Measurements from ENCODE around the gene ASTN2.

ASTN2 gene

DNA sequence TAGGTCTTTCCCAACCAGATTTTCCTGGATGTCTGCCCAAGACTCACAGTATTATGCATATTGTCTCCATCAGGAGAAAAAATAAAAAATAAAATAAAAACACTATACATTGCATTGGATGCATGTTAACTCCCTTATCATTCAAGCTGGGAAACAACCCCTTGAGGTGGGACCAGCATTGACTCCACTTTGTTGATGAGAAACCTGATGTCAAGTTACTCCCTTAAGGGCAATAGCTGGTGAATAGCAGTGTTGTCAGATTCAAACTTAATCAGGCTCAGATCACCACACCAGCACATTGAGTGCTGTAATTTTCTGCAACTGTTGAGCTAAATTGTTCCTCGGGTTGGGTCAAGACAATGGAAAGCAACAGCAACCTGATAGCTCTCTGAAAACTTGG is 991.7 kb downstream of the ASTN2 start:
- no peak for DNase-seq (ENCODE audit: low read depth in 3 of 3)

DNA sequence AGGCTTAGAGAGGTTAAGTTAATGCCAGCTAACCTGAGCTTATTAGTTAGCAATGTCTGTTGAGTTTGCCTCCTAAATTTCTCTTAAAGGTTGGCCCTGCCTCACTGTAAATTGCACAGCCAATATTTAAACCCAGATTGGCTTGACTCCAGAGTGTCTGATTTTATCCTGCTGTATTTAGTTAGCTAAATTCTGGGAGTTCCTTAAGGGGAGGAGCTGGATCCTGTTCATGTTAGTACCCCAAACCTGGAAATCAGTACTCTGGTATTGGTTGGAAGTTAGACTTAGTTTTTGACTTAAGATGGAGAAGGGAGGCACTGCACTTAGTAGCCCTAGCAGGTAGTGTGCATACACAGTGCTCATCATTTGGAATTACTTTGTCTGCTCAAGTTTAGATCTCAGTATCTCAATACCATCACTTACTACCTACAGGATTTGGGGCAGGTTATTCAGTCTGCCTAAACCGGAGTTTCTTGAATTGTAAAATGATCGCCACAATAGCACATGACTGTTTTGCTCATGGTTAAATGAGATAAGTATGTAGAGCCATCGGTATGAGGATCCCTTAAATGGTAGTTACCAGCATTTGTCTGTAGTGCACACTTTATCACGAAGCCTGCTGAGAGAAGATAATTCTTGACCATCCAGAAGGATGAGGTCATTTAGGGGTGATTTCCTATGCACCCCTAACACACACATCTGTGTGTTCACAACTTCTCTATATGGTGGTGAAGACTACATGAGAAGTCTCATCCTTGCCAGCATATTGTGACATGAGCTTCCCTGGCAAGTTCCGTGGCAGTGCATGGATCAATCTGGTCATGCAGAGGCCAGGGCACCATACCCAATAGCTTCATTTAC is 992.5 kb downstream of the ASTN2 start:
- DNase-seq (ENCODE audit: low read depth in 3 of 3) = no peak

DNA sequence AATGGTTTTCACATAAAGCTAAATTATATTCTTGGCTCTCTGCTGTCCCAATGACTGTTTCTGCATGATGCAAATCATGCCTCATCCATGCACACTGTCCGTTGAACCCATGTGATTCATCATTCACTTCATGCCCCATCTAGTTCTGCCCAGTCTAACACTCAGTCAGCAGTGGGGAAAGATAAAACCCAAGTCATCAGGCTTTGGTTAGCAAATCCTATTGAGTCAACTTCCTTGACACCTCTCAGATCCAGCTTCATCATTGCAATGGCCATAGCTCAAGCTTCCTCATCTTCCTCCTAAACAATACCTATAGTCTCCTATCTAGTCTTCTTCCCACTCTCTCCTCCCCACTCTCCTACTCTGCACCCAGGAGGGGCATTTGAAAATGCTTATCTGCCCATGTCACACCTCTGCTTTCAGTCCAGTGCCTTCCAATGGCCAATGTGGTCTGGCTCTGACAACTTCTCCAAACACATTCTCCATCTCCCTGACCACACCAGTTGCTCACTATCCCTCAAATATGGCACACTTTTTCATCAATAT is 993.8 kb downstream of the ASTN2 start:
- no peak for DNase-seq (ENCODE audit: low read depth in 3 of 3)

DNA sequence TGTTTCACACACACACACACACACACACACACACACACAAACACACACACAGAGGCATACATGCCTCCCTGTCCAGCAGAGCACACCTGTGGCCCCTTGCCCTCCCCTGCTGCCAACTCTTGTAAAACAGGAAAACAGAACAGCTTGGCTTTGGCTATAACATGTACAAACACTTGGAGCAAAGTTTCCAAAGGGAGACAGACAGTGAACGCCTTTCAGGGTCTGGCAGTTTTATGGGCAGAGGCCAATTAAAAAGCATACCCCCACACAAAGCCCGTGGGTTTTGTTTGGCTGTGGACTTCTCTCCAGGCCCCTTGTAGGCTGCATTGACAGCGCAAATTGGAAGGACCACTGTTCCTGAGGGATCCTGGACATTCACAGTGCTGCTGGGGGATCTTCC is 995.7 kb downstream of the ASTN2 start:
- DNase-seq (ENCODE audit: low read depth in 3 of 3) = no peak

DNA sequence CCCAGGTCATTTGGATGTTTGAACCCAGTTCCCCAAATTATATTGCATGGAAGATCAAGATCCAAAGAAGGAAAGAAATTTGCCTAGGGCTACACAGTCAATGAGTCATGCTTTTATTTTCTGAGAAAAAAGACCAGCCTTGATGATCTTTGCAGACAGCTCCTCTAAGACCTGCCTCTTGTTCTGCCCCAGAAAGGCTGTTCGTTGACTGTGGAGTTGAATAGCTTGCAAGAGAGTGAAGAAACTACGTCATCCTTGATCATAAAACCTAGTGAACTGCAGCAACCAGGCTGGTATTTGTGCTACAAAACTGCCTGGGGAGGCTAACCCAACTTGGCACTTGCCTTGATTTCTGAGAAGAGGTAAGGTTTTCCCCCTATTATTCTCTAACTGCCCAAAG is 997.4 kb downstream of the ASTN2 start:
- no peak for DNase-seq (ENCODE audit: low read depth in 3 of 3)

DNA sequence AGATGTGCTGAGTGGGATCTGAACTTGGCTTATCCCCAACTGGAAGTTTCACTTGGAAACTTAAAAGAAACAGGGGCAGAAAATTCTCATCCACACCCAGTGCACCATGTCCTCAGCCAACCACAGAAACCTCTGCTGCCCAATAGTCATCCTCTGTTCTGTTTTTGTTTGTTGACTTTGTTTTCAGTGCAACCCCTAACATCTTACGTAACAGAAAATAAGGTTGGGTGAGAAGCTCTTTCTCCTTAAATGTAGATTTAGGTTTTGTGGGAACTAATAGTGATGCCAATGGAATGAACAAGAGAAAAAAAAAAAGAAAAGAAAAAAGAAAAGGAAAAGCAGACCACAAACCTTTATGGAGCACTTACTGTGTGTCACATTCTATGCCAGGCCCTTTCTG is 998.4 kb downstream of the ASTN2 start:
- DNase-seq (ENCODE audit: low read depth in 3 of 3) = no peak

DNA sequence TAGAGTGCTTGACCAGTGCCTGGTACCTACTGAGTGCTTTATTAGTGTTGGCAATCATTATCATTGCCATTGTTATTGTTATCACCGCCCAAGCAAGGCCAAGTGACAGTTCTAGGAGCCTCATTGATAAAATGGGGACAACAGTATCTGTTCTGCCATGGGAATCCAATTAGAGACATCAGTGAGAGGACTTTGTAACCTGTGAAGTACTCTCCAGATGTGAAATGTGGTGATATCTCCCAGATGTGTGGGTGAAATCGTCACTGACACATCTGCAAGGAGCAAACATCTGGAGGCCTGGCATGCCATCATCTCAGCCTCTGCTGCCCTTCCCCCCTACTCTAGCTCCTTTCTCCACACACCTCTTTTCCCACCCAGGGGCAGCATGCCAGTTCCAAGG is 1000.5 kb downstream of the ASTN2 start:
- no peak for DNase-seq (ENCODE audit: low read depth in 3 of 3)

DNA sequence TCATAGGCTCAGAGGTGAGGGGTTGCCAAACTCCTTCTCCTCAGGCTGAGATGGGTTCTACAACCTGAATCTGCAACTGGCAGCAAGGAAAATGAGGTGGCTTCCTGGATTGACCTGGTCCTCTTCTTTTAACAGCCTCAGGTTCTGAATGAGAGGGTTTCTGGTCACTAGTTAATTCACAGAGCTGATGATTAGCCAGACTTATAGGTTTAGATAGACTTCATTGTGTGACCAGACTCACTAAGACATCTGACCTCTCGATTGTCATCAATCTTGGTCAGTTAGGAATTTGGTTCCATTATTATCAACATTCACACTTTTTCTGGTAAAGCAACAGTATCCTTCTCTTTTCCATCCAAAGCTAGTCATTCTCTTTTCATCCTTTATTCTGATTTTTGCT is 1003.4 kb downstream of the ASTN2 start:
- DNase-seq (ENCODE audit: low read depth in 3 of 3) = no peak

DNA sequence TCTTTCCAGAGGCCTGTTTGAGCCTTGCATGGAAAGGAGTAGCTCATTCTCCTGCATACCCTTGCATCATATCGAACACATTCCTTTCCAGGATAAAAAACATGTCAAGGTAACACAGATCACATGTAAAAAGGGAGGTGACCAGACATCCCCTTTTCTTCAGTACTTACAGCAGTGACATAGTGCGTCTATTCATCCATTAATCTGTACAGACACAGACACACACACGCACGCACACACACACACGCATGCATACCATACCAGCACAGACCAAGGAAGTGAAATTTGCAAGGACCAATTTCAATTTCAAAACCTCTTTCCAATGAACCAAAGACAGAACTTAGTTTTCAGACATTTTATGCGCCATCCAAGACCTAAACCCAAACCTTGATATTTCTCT is 1005.2 kb downstream of the ASTN2 start:
- no peak for DNase-seq (ENCODE audit: low read depth in 3 of 3)

DNA sequence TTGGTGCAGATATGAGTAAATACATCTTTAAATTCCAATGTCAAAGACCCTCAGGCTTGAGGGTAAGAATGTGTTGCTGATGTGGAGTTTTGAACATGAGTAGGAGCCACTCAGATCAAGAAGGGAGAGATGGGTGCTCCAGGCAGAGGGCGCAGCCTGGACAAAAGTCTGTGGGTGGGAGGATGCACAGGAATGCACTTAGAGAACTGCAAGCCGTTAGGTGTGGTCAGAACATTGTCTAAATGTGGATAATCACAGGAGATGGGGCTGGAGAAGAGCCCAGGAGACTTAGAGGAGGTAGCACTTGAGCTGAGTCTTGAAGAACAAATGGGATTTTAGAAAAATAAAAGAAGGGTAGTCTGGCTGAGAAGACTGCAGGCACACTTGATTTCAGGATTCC is 1005.7 kb downstream of the ASTN2 start:
- no peak for DNase-seq (ENCODE audit: low read depth in 3 of 3)

DNA sequence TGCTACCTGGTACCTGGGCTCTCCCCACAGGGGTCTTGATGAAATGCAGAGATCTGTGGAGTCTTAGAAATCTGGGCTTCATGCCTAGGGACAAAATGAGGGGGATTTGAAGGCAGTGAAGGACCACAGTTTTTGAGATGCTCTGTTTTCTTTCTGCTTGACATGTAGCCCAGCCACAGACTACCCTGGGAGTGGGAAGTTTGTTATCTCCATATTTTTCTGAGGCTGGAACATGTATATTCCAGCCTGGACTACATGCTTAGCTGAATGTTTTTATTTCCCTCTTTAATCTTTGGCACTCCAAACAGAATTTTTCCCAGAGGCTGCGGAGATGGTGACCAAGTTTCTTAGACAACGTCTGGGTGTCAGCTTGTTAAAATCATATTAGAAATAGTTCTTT is 1008.4 kb downstream of the ASTN2 start:
- DNase-seq (ENCODE audit: low read depth in 3 of 3) = no peak

DNA sequence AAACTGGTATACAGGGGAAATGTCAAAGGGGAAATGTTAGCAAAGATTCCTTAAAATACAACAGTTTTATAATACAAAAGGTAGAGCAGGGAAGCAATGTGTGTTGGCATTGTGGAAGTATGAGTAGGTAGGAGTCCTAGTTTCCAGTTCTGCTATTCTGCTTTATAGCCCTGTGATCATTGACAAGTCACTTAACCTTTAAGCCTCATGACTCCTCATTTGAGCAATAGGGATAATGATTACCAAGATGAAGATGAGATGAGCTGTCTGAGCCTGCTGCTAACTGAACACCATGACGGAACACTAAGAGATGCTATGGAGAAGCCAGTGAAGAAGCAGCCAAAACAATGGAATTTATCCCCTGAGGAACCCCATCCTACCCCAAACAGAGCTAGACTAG is 1009.5 kb downstream of the ASTN2 start:
- DNase-seq (ENCODE audit: low read depth in 3 of 3) = no peak

DNA sequence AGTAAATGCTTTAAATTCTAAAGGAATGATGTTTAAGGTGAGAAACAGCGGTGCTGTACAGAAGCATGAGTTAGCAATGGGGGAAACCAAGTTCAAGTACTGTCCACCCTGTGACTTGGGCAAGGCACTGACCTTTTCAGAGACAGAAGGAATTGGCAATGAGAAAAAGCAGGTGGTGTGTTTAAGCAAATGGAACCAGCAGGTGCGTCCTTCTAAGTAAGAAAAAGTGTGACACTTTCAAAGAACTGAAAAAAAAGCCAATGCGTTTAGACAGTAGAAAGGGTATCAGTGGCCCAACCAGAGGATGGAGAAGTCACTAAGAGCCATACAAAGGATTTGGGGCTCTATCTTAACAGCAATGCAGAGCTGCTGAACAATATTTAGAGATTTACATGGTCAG is 1010.6 kb downstream of the ASTN2 start:
- DNase-seq (ENCODE audit: low read depth in 3 of 3) = no peak

DNA sequence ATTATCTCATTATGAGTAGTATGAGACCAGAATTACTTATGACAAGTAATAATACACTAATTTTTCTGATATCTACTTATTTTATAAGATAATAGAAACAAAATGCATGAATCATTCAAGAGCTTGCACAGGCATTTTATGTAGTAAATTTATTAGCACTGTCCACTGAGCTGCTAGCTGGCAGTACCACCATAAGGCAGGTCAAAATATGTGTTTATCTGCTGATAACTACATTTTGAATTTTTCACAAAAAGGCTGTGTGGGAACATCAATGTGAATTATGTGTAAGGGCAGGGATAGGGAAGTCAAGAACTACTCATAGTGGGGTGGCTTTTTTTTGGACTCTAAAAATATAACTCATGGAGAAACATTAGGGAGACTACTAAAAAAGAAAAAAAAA is 1011.7 kb downstream of the ASTN2 start:
- no peak for DNase-seq (ENCODE audit: low read depth in 3 of 3)

DNA sequence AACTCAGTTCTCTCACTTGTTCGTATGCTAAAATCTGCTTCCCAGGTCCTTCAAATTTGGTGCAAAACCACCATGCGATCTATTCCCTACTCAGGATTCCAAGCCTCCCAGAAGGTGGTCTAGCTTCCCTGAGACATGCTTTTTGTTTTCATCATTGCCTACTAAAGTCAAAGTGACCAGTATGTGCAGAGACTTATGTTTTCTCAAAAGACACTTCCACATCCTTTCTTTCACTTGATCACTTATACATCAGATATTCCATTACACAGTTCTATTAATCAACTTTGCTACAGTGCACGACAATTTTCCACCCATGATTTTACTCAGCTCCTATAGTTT is 1019.2 kb downstream of the ASTN2 start:
- no peak for DNase-seq (ENCODE audit: low read depth in 3 of 3)

DNA sequence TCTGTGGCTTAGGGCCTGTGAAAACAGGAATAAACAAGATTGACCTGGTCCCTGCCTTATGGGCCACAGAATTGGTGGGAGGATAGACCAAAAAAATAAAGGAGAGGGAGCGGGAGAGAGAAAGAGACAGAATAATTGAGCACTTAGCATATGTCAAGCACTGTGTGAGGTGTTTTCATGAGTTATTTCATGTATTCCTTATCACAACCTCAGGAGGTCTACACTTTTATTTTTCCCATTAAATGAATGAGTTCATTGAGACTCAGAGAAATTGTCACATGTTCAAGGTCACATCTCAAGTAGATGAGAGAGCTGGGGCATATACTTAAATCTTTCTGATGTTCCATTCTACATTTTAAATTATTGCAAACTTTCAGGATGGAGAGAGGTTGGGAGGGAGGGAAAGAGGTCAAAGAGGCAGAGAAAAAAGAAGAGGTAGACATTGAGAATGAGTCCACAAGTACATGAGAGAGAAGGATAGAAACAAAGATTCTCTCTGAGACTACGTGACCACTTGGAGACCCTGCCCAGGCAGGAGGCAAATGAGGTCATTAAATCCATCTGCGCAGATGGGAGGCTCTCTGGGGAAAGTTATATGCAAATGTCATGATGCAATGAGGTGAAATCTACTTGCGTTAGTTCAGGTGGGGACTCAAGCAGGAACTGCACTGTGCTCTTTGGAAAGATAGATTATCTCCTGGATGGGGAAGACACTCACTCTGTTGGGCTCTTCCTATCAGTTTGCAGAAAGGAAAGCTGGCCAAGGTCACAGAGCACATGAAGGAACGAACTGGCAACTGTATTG is 1019.8 kb downstream of the ASTN2 start:
- DNase-seq (ENCODE audit: low read depth in 3 of 3) = no peak

DNA sequence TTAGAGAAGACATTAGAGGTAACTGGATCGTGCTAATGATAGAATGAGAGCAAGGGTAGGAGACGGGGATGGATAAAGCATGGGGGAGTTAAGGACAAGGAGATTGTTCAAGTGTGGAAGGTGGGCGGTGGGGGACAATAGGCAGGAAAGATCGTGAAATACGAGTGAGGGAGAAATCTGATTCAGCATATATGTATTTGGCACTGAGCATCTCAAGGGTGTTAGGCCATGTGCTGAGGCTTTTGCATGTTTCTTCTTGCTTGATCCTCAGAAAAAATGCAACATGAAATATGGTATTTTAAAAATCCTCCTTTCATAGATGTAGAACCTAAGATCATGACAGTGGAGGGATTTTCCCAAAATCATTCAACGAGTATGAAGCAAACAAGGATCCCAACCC is 1020.8 kb downstream of the ASTN2 start:
- DNase-seq (ENCODE audit: low read depth in 3 of 3) = no peak

DNA sequence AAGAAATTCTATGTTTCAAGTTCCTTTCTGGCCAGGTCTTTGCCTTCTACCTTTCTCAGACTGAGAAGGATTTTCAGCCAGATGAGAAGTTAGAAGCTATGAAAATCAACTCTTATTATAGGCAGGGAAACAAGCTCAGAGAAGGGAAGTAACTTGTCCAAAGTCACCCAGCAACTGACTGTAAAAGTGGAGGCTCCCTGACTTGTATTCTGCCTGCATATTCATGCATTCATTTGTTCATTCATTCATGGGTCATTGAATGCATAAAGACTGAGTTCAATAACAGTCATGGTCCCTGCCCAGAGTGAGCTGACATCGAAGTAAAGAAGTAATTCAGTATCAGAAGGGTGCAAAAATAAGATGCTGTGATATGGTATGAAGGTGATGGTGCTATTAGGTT is 1021.7 kb downstream of the ASTN2 start:
- DNase-seq (ENCODE audit: low read depth in 3 of 3) = no peak

DNA sequence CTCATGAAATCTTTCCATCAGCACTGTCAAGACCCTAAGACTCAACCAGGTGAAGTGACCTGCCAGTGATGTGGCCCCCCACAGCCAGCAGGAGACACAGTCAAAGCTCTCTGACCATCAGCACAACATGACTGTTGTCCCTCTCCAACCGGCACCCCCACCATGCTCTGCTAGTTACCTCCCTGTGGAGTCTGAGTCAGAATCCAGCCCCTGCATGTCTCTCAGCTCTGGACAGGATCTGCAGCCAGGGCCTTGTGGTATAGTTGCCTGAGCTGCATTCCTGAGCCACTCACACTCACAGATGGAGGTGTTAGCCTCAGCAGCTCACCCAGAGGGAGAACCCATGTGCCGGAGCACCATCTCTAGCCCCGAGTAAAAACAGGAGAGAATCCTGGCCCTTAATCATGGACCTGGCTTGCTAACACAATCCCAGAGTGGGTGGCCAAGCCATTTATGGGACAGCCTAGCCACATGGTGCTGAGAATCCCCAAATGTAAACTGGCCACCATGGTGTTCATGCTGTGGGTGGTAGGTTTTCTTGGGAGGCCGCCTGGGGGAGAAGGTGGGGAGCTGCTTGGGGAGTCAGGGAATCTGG is 1023.5 kb downstream of the ASTN2 start:
- DNase-seq (ENCODE audit: low read depth in 3 of 3) = no peak

DNA sequence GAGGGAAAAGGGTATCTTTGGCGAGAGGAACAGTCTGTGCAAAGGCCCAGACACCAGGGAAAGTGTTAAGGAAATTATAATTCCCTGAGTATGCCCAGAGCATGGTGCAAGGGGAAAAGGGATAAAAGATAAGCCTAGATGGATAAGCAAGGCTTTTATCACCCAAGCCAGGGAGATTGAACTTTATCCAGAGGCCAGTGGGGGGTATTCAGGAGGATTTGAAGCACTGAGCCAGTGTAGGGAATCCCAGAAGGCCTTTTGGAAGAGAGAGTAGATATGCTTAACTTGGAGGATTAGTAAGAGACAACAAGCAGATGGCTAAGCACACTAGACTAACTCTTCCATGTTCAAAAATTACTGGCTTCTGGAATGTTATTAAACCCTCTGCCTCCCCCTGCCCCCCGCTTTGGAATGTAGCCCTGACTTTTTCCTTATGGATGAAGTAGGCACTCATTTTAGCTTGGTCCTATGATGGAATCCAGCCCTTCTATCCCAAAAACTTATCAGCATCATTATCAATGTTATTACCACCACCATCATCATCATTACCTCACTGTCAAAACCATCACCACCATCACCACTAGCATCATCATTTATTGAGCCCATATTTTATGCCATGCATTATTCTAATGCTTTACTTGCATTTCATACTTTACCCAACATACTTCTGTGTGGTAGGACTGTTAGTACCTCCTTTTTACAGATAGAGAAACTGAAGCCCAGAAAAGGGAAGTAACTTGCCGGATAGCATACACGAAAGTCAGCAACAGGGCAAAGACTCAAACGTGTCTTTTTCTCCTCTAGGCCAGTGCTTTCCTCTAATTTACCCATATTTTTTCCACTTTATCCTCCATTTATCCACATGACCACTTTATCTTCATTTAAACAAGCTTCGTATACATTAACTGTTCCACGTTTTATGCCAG is 1024.3 kb downstream of the ASTN2 start:
- DNase-seq (ENCODE audit: low read depth in 3 of 3) = no peak

DNA sequence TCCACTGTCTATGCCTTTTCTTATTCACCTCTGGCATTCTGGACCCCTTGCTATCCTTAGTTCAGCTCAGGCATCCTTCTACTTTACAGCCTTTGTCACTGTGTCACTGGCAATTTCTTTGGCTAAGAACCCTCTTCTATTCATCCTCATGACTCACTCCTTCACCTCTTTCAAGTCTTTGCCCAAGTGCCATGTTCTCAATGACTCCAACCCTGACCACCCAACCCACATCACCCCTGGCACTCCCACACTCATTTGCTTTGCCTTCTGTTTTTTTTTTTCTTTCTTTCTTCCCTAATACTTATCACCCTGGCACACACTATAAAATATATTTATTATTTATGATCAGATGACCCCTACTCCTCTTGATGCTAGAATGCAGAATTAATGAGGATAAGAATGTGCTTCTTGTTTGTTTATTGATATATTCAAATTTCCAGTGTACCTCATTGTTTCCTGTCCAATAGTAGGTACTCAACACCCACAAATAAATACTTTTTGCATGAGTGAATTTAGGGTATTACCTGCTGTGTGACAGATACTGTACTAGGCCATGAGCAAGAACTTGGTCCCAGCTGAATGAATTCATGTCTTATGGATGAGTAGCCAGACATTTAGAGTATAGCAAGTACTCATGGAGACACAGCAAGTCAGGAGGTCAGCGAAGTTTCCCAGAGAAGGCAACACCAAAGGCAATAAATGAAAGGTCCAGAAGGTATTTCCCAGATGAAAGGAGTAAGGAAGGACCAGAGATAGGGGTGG is 1025.1 kb downstream of the ASTN2 start:
- DNase-seq (ENCODE audit: low read depth in 3 of 3) = no peak

Data from stimulated activated CD4-positive, alpha-beta T cell treated with anti-CD3 and anti-CD28 coated beads, TNF-alpha, amount 100 ng/mL, for 24 hours (primary cell).